ENCODE results near the gene WDFY2. TPM values are rescaled to one million over a fixed set of nuclear protein-coding genes. Genes with fewer than 3 reads are reported as not detected.

Gene WDFY2
- polyA plus RNA-seq, 1 donor from 2014 or later: 5.3 TPM

DNA sequence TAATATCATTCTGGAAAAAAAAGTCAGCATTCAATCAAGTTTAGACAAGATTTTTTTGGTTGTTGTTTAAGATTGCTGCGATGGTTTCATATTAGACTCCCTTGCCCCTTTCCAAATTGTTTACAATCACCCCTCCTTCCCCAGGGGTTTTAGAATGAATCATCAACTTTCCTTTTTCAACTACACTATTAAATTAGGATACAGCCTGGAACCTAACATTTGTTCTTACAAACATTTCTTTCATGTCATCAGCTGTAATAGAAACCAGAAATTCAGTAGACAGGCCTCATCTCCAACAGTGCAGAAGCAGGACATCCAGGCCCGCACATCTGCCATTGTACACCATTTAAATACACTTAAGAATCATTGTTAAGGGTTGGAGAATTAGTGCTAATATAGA lies 44.4 kb upstream of the WDFY2 start:
- Histone ChIP-seq H3F3A (ENCODE audit: insufficient read depth, low read length, poor library complexity, severe bottlenecking) (no peaks in the 10 kb centered on the region), H3K9me2 (ENCODE audit: insufficient read depth, low read length) (no peaks in the 10 kb centered on the region), H3K4me2 (ENCODE audit: low read length) (no peak overlapping the region), H3K27me3 (ENCODE audit: insufficient read depth, low read depth, low read length) (no peaks in the 10 kb centered on the region), H3K36me3 (ENCODE audit: insufficient read depth, low read length) (no peaks in the 10 kb centered on the region), H4K20me1 (ENCODE audit: insufficient read depth) (no peaks in the 10 kb centered on the region), H3K9ac (ENCODE audit: low read length) (no peak overlapping the region), H2AFZ (ENCODE audit: low read depth, low read length) (no peak overlapping the region), H3K27ac (ENCODE audit: low read length) (no peak overlapping the region), H3K79me2 (replicated peaks; ENCODE audit: insufficient read depth, low read length) (no peaks in the 10 kb centered on the region), H3K9me3 (ENCODE audit: low read length) (no peaks in the 10 kb centered on the region), H3K4me3 (ENCODE audit: low read length) (no peak overlapping the region)
- TF ChIP-seq, protein P1, sequence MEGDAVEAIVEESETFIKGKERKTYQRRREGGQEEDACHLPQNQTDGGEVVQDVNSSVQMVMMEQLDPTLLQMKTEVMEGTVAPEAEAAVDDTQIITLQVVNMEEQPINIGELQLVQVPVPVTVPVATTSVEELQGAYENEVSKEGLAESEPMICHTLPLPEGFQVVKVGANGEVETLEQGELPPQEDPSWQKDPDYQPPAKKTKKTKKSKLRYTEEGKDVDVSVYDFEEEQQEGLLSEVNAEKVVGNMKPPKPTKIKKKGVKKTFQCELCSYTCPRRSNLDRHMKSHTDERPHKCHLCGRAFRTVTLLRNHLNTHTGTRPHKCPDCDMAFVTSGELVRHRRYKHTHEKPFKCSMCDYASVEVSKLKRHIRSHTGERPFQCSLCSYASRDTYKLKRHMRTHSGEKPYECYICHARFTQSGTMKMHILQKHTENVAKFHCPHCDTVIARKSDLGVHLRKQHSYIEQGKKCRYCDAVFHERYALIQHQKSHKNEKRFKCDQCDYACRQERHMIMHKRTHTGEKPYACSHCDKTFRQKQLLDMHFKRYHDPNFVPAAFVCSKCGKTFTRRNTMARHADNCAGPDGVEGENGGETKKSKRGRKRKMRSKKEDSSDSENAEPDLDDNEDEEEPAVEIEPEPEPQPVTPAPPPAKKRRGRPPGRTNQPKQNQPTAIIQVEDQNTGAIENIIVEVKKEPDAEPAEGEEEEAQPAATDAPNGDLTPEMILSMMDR (IDR thresholded peaks at IDR 0.05; ENCODE audit: poor library complexity, severe bottlenecking): no peak
- no peak for TF ChIP-seq EP300 (conservative IDR thresholded peaks at IDR 0.05; ENCODE audit: poor library complexity, severe bottlenecking)
- TF ChIP-seq RAD21 (conservative IDR thresholded peaks at IDR 0.05): no peak

DNA sequence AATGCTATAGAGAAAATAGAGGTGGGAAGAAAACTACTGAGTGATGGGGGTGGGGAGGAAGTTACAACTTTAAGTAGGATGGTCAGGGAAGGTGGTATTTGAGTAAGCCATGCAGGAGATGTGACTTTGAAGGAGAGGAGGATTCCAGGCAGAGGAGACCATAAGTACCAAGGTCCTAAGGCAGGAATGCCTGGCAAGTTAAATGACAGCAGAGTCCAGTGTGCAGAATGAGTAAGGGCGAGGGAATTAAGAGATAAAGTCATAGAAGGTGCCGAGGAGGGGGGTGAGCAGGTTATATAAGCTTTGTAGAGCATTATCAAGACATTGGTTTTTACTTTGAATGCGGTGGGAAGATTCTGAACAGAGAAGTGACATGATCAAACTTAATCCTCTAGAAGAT lies 43.2 kb upstream of the WDFY2 start:
- H3K79me2 ChIP-seq (replicated peaks; ENCODE audit: insufficient read depth, low read length): no peaks in the 10 kb centered on the region
- H3K36me3 ChIP-seq (ENCODE audit: insufficient read depth, low read length): no peaks in the 10 kb centered on the region
- no peak overlapping the region for H2AFZ ChIP-seq (ENCODE audit: low read depth, low read length)
- no peaks in the 10 kb centered on the region for H3K9me3 ChIP-seq (ENCODE audit: low read length)
- H4K20me1 ChIP-seq (ENCODE audit: insufficient read depth): no peaks in the 10 kb centered on the region
- no peaks in the 10 kb centered on the region for H3K9me2 ChIP-seq (ENCODE audit: insufficient read depth, low read length)
- H3K27ac ChIP-seq (ENCODE audit: low read length): no peak overlapping the region
- H3K27me3 ChIP-seq (ENCODE audit: insufficient read depth, low read depth, low read length): no peaks in the 10 kb centered on the region
- no peaks in the 10 kb centered on the region for H3F3A ChIP-seq (ENCODE audit: insufficient read depth, low read length, poor library complexity, severe bottlenecking)
- H3K4me2 ChIP-seq (ENCODE audit: low read length): no peak overlapping the region
- no peak overlapping the region for H3K9ac ChIP-seq (ENCODE audit: low read length)
- no peak overlapping the region for H3K4me3 ChIP-seq (ENCODE audit: low read length)
- TF ChIP-seq RAD21 (conservative IDR thresholded peaks at IDR 0.05) (no peak), MXI1 (conservative IDR thresholded peaks at IDR 0.05; ENCODE audit: poor library complexity, severe bottlenecking) (no peak), EZH2 (IDR thresholded peaks at IDR 0.05; ENCODE audit: borderline replicate concordance, insufficient read depth, low read length, poor library complexity, severe bottlenecking) (no peak)

DNA sequence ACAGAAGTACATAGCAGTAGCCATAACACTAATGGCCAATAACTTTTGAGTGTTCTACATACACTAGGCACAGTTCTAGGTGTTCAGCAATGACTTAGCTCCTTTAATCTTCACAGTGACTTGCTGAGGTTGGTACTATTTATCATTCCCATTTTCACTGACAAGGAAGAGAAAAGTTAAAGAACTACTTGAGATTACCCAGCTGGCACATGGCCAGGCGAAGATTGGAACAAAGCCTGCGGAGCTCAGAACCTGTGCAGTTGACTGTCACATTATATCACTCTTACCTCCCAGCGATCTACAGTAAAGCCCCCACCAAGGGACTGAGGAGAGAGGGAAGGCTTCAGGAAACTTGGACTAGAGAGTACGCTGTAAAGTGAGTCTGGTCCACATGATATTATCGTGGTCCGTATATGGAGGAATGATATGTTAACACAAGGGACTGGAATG lies 42.4 kb upstream of the WDFY2 start:
- Histone ChIP-seq H3K79me2 (replicated peaks; ENCODE audit: insufficient read depth, low read length) (no peaks in the 10 kb centered on the region), H3K9me2 (ENCODE audit: insufficient read depth, low read length) (no peaks in the 10 kb centered on the region), H2AFZ (ENCODE audit: low read depth, low read length) (no peak overlapping the region), H3K4me2 (ENCODE audit: low read length) (no peak overlapping the region), H3K9me3 (ENCODE audit: low read length) (no peaks in the 10 kb centered on the region), H3K27ac (ENCODE audit: low read length) (no peak overlapping the region), H3K4me3 (ENCODE audit: low read length) (no peak overlapping the region), H3K9ac (ENCODE audit: low read length) (no peak overlapping the region), H3K36me3 (ENCODE audit: insufficient read depth, low read length) (no peaks in the 10 kb centered on the region), H4K20me1 (ENCODE audit: insufficient read depth) (no peaks in the 10 kb centered on the region), H3F3A (ENCODE audit: insufficient read depth, low read length, poor library complexity, severe bottlenecking) (no peaks in the 10 kb centered on the region), H3K27me3 (ENCODE audit: insufficient read depth, low read depth, low read length) (no peaks in the 10 kb centered on the region)
- TF ChIP-seq POLR2AphosphoS5 (IDR thresholded peaks at IDR 0.05) (no peak), MXI1 (conservative IDR thresholded peaks at IDR 0.05; ENCODE audit: poor library complexity, severe bottlenecking) (no peak), TAF1 (IDR thresholded peaks at IDR 0.05; ENCODE audit: low read depth) (no peak), EP300 (conservative IDR thresholded peaks at IDR 0.05; ENCODE audit: poor library complexity, severe bottlenecking) (no peak), SMC3 (conservative IDR thresholded peaks at IDR 0.05; ENCODE audit: poor library complexity) (no peak), RAD21 (conservative IDR thresholded peaks at IDR 0.05) (no peak), EZH2 (IDR thresholded peaks at IDR 0.05; ENCODE audit: borderline replicate concordance, insufficient read depth, low read length, poor library complexity, severe bottlenecking) (no peak)
- TF ChIP-seq, protein P1 (IDR thresholded peaks at IDR 0.05; ENCODE audit: poor library complexity, severe bottlenecking): no peak
- TF ChIP-seq, protein P2, sequence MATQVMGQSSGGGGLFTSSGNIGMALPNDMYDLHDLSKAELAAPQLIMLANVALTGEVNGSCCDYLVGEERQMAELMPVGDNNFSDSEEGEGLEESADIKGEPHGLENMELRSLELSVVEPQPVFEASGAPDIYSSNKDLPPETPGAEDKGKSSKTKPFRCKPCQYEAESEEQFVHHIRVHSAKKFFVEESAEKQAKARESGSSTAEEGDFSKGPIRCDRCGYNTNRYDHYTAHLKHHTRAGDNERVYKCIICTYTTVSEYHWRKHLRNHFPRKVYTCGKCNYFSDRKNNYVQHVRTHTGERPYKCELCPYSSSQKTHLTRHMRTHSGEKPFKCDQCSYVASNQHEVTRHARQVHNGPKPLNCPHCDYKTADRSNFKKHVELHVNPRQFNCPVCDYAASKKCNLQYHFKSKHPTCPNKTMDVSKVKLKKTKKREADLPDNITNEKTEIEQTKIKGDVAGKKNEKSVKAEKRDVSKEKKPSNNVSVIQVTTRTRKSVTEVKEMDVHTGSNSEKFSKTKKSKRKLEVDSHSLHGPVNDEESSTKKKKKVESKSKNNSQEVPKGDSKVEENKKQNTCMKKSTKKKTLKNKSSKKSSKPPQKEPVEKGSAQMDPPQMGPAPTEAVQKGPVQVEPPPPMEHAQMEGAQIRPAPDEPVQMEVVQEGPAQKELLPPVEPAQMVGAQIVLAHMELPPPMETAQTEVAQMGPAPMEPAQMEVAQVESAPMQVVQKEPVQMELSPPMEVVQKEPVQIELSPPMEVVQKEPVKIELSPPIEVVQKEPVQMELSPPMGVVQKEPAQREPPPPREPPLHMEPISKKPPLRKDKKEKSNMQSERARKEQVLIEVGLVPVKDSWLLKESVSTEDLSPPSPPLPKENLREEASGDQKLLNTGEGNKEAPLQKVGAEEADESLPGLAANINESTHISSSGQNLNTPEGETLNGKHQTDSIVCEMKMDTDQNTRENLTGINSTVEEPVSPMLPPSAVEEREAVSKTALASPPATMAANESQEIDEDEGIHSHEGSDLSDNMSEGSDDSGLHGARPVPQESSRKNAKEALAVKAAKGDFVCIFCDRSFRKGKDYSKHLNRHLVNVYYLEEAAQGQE (IDR thresholded peaks at IDR 0.05; ENCODE audit: borderline replicate concordance): no peak
